ENCODE results near the gene SLC66A2. TPM values are rescaled to one million over a fixed set of nuclear protein-coding genes. Genes with fewer than 3 reads are reported as not detected.
"Not testable (repeated sequence)": the region's sequence is repeated elsewhere in the genome, so short reads cannot be mapped to it uniquely, and the experiment has no call there.

SLC66A2 gene
- total and polyA plus RNA-seq, 8 donors, result 19.6 to 36.1 (median 22.6) TPM

DNA sequence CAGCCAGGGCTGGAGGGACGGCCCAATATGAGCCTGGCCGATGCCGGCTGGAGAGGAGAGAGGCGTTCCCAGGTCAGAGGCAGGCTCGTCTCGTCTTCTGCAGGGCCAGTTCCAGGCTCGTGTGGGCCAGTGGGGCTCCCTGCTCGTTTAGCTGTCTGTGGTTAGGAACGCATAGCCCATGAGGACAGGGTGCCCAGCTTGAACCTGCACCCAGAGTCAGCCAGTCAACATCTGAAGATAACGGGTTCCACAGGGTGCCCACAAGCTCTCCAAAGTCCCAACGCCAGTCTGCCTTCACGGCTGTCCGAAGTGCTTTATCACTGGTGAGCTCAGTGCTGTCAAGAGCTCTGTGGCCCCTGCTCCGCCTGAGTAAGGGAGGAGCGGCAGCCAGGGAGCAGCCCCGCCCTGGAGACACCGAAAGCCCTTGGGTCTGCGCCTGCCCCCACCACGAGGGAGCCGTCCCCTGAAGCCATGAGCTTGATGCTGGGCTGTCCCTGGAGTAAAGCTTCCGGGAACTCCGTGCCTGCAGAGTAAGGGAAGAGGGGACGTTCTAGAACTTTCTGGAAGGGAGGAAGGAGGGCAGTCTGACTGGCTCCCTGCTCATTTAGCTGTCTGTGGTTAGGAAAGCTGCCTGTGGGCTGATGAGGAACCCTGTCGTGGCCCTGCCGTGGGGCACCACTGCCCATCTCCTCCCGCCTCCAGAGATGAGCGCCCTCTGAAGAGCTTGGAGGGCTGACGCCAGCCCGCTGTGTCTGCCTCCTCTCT is 10.3 kb upstream of the SLC66A2 start:
- FAIRE-seq (no peak), DNase-seq (peak in 1 of 6 donors; percentile 16), ATAC-seq (no peak)
- Histone ChIP-seq H3K4me1 (peaks cover 0 to 4% (median 0%) of the 10 kb centered on the region in 3 donors), H3K27ac (no peak overlapping the region), H3K27me3 (no peaks in the 10 kb centered on the region), H3K4me3 (no peak overlapping the region), H3K9me3 (no peaks in the 10 kb centered on the region), H3K36me3 (no peaks in the 10 kb centered on the region)
- intact Hi-C loops (cut with DNase I), result no loop called here
- TF ChIP-seq, protein P1, sequence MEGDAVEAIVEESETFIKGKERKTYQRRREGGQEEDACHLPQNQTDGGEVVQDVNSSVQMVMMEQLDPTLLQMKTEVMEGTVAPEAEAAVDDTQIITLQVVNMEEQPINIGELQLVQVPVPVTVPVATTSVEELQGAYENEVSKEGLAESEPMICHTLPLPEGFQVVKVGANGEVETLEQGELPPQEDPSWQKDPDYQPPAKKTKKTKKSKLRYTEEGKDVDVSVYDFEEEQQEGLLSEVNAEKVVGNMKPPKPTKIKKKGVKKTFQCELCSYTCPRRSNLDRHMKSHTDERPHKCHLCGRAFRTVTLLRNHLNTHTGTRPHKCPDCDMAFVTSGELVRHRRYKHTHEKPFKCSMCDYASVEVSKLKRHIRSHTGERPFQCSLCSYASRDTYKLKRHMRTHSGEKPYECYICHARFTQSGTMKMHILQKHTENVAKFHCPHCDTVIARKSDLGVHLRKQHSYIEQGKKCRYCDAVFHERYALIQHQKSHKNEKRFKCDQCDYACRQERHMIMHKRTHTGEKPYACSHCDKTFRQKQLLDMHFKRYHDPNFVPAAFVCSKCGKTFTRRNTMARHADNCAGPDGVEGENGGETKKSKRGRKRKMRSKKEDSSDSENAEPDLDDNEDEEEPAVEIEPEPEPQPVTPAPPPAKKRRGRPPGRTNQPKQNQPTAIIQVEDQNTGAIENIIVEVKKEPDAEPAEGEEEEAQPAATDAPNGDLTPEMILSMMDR (IDR thresholded peaks at IDR 0.05), result no peak
- 75 to 82% methylated on average over 29 of the region's 29 CpGs for WGBS, 2 donors

DNA sequence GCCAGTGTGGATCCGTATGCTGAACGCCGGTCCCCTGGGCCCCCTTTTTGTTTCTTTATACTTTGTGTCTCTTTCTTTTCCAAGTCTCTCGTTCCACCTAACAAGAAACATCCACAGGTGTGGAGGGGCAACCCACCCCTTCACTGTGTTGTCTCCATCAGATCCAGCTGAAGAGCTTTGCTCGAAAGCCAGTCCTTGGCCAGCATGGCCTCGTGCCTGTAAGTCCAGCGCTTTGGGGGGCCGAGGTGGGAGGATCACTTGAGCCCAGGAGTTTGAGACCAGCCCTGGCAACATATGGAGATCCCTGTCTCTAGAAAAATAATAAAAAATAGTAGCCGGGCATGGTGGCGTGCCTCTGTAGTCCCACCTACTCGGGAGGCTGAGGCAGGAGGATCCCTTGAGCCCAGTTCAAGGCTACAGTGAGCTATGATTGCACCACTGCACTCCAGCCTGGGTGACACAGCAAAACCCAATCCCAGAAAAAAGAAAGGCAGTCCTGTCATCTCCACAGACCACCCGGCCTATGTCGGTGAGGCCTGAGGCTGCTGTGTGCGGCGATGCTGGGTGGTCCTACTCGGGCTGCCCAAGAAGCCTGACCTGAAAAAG is 9.6 kb upstream of the SLC66A2 start:
- FAIRE-seq, result no peak
- no peak for ATAC-seq
- Histone ChIP-seq H3K9me3 (no peaks in the 10 kb centered on the region), H3K27ac (no peak overlapping the region), H3K36me3 (no peaks in the 10 kb centered on the region), H3K4me3 (no peak overlapping the region), H3K27me3 (no peaks in the 10 kb centered on the region), H3K4me1 (peaks cover 0 to 4% (median 0%) of the 10 kb centered on the region in 3 donors)
- DNase-seq, result peak in 1 of 6 donors; percentile 8
- TF ChIP-seq, protein P1 (IDR thresholded peaks at IDR 0.05), result no peak
- 83 to 86% methylated on average over 16 of the region's 16 CpGs for WGBS, 2 donors
- intact Hi-C loops (cut with DNase I), result no loop called here

DNA sequence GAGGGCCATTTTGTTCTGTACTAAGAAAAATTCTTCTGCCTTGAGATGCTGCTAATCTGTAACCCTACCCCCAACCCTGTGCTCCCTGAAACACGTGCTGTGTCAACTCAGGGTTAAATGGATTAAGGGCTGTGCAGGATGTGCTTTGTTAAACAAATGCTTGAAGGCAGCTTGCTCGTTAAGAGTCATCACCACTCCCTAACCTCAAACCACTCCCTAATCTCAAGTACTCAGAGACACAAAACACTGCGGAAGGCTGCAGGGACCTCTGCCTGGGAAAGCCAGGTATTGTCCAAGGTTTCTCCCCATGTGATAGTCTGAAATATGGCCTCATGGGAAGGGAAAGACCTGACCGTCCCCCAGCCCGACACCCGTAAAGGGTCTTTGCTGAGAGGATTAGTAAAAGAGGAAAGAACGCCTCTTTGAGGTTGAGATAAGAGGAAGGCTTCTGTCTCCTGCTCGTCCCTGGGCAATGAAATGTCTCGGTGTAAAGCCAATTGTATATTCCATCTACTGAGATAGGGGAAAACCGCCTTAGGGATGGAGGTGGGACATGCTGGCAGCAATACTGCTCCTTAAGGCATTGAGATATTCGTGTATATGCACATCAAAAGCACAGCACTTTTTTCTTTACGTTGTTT is 8.8 kb upstream of the SLC66A2 start:
- intact Hi-C loops (cut with DNase I); H3K9me3 ChIP-seq; FAIRE-seq; H3K27ac ChIP-seq; DNase-seq; ATAC-seq; H3K4me1 ChIP-seq; H3K36me3 ChIP-seq; H3K4me3 ChIP-seq; H3K27me3 ChIP-seq: not testable (repeated sequence)
- 45 to 50% methylated on average over 12 of the region's 12 CpGs for WGBS, 2 donors

DNA sequence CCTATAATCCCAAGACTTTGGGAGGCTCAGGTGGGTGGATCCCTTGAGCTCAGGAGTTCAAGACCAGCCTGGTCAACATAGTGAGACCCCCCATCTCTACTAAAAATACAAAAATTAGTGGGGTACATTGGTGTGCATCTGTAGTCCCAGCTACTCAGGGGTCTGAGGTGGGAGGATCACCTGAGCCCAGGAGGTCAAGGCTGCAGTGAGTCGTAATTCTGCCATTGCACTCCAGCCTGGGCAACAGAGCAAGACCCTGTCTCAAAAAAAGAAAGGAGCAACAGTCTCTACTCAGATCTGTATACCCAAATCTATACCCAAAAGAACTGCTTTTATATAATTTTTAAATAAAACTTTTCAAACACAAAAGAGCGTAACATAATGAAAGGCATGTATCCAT is 7.5 kb upstream of the SLC66A2 start:
- TF ChIP-seq, protein P1 (IDR thresholded peaks at IDR 0.05), result no peak
- intact Hi-C loops (cut with DNase I), result no loop called here
- ATAC-seq, result no peak
- no peaks in the 10 kb centered on the region for H3K9me3 ChIP-seq
- no peak overlapping the region for H3K4me3 ChIP-seq
- FAIRE-seq, result no peak
- DNase-seq, result no peak
- H3K27me3 ChIP-seq, result no peaks in the 10 kb centered on the region
- no peaks in the 10 kb centered on the region for H3K4me1 ChIP-seq
- no peaks in the 10 kb centered on the region for H3K36me3 ChIP-seq
- 95 to 98% methylated on average over 2 of the region's 2 CpGs for WGBS, 2 donors
- no peak overlapping the region for H3K27ac ChIP-seq

DNA sequence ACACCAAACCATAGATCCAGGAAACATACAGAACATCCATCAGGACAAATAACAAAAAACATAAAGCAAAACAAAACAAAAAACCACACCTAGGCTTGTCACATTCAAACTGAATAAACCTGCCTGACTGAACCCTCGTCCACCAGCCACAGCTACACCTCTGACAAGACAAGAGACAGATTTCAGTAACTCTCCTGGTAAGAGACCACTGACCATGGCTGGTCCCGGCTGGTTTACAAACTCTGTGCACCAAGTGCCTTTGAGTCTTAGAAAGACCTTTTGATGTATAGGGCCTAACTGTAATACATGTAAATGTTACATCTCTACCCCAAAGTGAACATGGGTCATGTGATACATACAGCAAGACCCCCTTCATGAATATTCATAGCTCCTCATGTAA is 4.8 kb upstream of the SLC66A2 start:
- WGBS, 2 donors, result 58 to 76% methylated on average over 2 of the region's 2 CpGs
- Histone ChIP-seq H3K27me3 (no peaks in the 10 kb centered on the region), H3K4me3 (no peak overlapping the region), H3K4me1 (no peaks in the 10 kb centered on the region), H3K9me3 (no peaks in the 10 kb centered on the region), H3K36me3 (no peaks in the 10 kb centered on the region), H3K27ac (no peak overlapping the region)
- DNase-seq (no peak), FAIRE-seq (no peak), ATAC-seq (no peak)
- TF ChIP-seq, protein P1 (IDR thresholded peaks at IDR 0.05), result no peak
- intact Hi-C loops (cut with DNase I), result no loop called here

Data from pancreas (tissue), 10 donors.